ENCODE results near the gene CHURC1.

CHURC1 gene

GRCh38 chr14:64937171-64937820 is 23.0 kb downstream of the CHURC1 start:
- in situ Hi-C loops (cut with HindIII; ENCODE audit: low sequenced_read_pairs) = no loop called here

GRCh38 chr14:64937821-64938193 is 23.6 kb downstream of the CHURC1 start:
- in situ Hi-C loops (cut with HindIII; ENCODE audit: low sequenced_read_pairs) = no loop called here

GRCh38 chr14:64938972-64939816 is 24.9 kb downstream of the CHURC1 start:
- in situ Hi-C loops (cut with HindIII; ENCODE audit: low sequenced_read_pairs) = no loop called here

- in situ Hi-C loops (cut with HindIII; ENCODE audit: low sequenced_read_pairs) = no loop called here
Measured at GRCh38 chr14:64939817-64940190, 25.5 kb downstream of the CHURC1 start.

GRCh38 chr14:64940336-64940910 is 26.2 kb downstream of the CHURC1 start:
- in situ Hi-C loops (cut with HindIII; ENCODE audit: low sequenced_read_pairs) = no loop called here

GRCh38 chr14:64942531-64943111 is 28.4 kb downstream of the CHURC1 start, which contains the start of gene GPX2:
GPX2 (minus strand) TSS chr14:64942745; CDS start chr14:64942726, 19 bp downstream.
- in situ Hi-C loops (cut with HindIII; ENCODE audit: low sequenced_read_pairs) = no loop called here

- in situ Hi-C loops (cut with HindIII; ENCODE audit: low sequenced_read_pairs) = no loop called here
Measured at GRCh38 chr14:64943556-64943955, 29.3 kb downstream of the CHURC1 start.

- in situ Hi-C loops (cut with HindIII; ENCODE audit: low sequenced_read_pairs) = no loop called here
Measured at GRCh38 chr14:64944041-64944440, 29.8 kb downstream of the CHURC1 start.

- in situ Hi-C loops (cut with HindIII; ENCODE audit: low sequenced_read_pairs) = no loop called here
Measured at GRCh38 chr14:64944861-64945260, 30.6 kb downstream of the CHURC1 start.

- in situ Hi-C loops (cut with HindIII; ENCODE audit: low sequenced_read_pairs) = no loop called here
Measured at GRCh38 chr14:64945431-64946178, 31.4 kb downstream of the CHURC1 start.

GRCh38 chr14:64946310-64947045 is 32.2 kb downstream of the CHURC1 start:
- in situ Hi-C loops (cut with HindIII; ENCODE audit: low sequenced_read_pairs) = no loop called here

GRCh38 chr14:64947710-64948611 is 33.7 kb downstream of the CHURC1 start:
- in situ Hi-C loops (cut with HindIII; ENCODE audit: low sequenced_read_pairs) = no loop called here

GRCh38 chr14:64948612-64949210 is 34.5 kb downstream of the CHURC1 start:
- in situ Hi-C loops (cut with HindIII; ENCODE audit: low sequenced_read_pairs) = no loop called here

- in situ Hi-C loops (cut with HindIII; ENCODE audit: low sequenced_read_pairs) = no loop called here
Measured at GRCh38 chr14:64950889-64951288, 36.6 kb downstream of the CHURC1 start.

- in situ Hi-C loops (cut with HindIII; ENCODE audit: low sequenced_read_pairs) = no loop called here
Measured at GRCh38 chr14:64951291-64951690, 37.0 kb downstream of the CHURC1 start.

GRCh38 chr14:64951724-64952123 is 37.5 kb downstream of the CHURC1 start:
- in situ Hi-C loops (cut with HindIII; ENCODE audit: low sequenced_read_pairs) = no loop called here

GRCh38 chr14:64952598-64953309 is 38.5 kb downstream of the CHURC1 start:
- in situ Hi-C loops (cut with HindIII; ENCODE audit: low sequenced_read_pairs) = no loop called here

- in situ Hi-C loops (cut with HindIII; ENCODE audit: low sequenced_read_pairs) = no loop called here
Measured at GRCh38 chr14:64953310-64953654, 39.0 kb downstream of the CHURC1 start.
